Neural progenitor cell (in vitro differentiated cells): Measurements from ENCODE around the gene RAB9B.

Experiments
- EZH2 ChIP-seq: fragments of 200-600 bp; sonication (generic); IDR thresholded peaks from 2 replicates; pipeline ENCODE4 v1.6.1; 2017; ENCODE audit warnings: antibody characterized with exemption, mild to moderate bottlenecking, moderate library complexity
- EZH2phosphoT487 ChIP-seq: fragments of 200-600 bp; sonication (generic); IDR thresholded peaks from 2 replicates; pipeline ENCODE4 v1.6.1; 2017; ENCODE audit warnings: antibody characterized with exemption
- TF ChIP-seq, protein P1 (sequence below): fragments of 200-600 bp; sonication (generic); IDR thresholded peaks from 2 replicates; pipeline ENCODE4 v1.5.1; 2017; ENCODE audit warnings: antibody characterized with exemption, mild to moderate bottlenecking

DNA sequence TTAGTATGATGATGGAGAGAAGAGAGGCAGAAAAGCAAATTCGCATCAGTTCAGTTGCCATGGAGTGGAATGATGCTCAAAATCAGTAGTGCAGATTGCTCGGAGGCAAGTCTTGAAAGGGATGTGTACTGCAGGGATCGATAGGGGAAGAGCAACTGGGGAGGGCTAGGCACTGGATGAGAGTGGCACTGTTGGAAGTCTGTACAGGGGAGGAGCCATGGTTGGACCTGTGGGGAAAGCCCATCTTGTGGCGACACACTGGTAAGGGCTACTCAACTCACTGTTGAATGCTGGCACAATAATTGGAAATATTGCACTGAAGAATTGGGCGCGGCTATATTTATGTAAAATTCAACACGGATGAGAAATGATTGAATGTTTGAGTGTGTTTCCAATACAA lies 1.2 kb downstream of the RAB9B start:
- TF ChIP-seq, protein P1, sequence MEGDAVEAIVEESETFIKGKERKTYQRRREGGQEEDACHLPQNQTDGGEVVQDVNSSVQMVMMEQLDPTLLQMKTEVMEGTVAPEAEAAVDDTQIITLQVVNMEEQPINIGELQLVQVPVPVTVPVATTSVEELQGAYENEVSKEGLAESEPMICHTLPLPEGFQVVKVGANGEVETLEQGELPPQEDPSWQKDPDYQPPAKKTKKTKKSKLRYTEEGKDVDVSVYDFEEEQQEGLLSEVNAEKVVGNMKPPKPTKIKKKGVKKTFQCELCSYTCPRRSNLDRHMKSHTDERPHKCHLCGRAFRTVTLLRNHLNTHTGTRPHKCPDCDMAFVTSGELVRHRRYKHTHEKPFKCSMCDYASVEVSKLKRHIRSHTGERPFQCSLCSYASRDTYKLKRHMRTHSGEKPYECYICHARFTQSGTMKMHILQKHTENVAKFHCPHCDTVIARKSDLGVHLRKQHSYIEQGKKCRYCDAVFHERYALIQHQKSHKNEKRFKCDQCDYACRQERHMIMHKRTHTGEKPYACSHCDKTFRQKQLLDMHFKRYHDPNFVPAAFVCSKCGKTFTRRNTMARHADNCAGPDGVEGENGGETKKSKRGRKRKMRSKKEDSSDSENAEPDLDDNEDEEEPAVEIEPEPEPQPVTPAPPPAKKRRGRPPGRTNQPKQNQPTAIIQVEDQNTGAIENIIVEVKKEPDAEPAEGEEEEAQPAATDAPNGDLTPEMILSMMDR, result no peak
- TF ChIP-seq EZH2 (no peak), EZH2phosphoT487 (no peak)
